GM21515 (cell line): ENCODE measurements around the gene A1CF.
"Not testable (repeated sequence)": the region's sequence is repeated elsewhere in the genome, so short reads cannot be mapped to it uniquely, and the experiment has no call there.

ENCODE experiments used
- ATAC-seq: cut with Tn5 transposase; IDR thresholded peaks from one replicate; pipeline ENCODE4 v1.9.1; 2021; ENCODE audit not compliant: unreplicated experiment

The A1CF gene

DNA sequence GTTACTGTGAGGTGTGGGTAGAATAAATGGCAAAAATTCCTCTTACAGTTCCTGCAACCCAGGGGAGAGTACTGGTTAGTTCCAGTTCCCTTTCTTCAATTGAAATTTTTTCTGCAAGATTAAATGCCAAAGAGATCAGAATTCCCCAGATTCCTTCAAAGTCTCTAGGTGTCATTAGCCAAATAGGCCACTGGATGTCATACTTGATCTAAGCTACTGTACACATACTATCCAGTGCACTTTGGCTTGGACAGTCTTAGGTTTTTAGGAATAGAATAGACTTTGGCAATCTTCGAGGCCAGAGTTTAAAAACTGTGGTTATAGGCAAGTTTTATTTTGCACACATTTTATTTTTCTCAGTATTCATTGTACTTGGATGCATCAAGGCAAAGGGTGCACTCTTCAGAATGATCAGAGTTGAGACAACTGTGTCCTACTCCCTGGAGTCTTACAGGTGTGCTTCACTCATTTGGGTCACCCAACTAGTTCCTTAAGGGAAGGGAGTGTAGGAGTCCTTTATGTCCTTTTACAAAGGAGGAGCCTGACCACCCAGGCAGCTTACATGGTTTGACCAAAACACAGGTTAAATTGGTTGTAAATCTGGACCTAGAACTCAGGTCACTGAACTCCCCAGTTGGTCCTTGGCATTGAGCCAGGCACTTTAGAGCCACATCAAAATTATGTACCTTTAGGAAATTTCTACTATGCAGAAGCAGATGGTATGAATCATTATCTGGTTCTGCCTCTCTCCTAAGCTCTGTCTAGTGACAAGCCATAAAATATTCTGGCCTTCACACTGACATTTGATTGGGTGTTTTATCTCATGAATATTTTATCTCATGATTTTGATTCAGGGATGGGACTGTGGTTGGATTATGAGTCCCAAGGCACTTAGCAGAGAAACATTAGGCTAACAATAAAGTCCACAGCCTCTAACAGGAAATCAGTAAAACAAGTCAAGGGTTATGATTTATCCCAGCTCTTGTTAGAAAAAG lies 96.2 kb downstream of the A1CF start:
- ATAC-seq: no peak

DNA sequence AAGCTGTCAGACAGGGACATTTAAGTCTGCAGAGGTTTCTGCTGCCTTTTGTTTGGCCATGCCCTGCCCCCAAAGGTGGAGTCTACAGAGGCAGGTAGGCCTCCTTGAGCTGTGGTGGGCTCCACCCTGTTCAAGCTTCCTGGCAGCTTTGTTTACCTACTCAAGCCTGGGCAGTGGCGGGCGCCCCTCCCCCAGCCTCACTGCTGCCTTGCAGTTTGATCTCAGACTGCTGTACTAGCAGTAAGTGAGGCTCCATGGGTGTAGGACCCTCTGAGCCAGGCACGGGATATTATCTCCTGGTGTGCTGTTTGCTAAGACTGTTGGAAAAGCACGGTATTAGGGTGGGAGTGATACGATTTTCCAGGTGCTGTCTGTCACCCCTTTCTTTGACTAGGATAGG lies 97.5 kb downstream of the A1CF start:
- not testable (repeated sequence) for ATAC-seq

DNA sequence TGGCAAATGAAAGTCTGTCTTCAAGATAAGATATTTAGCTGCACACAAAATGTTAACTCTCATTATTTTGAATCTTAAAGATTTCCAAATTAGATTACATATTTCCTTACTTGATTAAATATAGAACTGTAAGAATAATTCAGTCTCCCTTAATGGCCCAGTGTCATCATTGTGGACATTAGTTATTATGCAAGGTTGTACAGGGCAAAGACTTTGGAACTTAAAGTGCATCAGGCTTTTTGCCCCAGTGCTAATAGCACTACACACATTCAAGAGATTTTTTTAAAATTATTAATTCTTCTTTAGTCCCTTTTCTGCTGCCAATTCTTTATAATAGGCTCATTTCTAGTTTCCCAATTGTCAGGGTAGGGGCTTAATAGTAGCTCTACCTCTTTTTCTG lies 103.4 kb downstream of the A1CF start:
- ATAC-seq: not testable (repeated sequence)

DNA sequence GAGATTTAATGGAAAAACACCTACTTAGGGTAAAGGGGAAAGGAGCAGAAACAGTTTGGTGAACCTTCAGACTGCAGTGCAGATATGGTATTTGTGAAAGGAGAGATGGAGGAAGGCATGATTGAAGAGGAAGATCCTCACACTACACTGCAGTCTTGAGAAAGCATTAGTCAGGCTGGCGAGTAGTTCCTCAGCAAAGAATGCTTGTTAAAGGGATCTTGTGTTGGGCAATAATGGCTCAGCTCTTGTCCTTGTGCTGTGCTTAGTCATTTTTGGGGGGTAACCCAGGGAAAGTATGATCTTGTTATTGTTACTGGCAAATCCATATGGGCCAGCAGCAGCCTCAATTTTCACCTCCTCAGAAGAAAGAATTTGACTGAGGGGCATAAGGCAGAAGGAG lies 105.4 kb downstream of the A1CF start:
- not testable (repeated sequence) for ATAC-seq

DNA sequence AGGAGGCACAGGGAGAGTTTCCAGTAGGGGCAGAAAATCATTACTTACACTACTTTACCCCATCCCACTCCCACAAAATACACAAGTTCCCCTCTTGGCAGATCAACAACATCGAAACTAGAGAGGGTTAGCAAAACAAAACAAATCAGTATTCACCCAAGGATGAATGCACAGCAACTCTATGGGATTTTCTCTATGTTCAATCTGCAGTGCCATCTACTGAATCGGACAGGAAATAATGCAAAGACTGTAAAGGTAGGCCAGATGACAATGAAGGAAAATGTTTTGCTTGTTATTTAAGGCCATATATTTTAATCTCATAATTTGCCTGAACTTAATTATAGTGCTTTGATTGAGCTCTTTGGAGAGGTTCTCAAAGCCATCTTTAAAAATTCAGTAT lies 110.6 kb downstream of the A1CF start:
- not testable (repeated sequence) for ATAC-seq

DNA sequence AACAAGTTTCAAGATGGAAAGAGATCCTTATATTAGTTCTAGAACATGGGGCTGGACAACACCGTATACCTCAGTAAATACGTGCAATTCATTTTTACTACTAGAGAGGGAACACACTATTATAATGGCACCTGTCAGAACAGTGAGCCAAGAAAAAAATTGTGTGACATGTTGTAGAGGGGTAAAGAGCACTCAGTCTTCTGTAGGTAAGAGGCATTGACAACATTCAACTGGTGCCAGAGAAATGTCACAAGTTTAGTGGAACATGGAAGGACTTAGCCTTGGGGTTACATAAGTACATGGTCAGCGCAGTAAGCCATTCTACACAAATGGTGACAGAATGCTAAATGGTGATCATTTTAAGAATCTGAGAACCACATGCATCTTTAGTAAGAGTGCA lies 113.4 kb downstream of the A1CF start:
- not testable (repeated sequence) for ATAC-seq

DNA sequence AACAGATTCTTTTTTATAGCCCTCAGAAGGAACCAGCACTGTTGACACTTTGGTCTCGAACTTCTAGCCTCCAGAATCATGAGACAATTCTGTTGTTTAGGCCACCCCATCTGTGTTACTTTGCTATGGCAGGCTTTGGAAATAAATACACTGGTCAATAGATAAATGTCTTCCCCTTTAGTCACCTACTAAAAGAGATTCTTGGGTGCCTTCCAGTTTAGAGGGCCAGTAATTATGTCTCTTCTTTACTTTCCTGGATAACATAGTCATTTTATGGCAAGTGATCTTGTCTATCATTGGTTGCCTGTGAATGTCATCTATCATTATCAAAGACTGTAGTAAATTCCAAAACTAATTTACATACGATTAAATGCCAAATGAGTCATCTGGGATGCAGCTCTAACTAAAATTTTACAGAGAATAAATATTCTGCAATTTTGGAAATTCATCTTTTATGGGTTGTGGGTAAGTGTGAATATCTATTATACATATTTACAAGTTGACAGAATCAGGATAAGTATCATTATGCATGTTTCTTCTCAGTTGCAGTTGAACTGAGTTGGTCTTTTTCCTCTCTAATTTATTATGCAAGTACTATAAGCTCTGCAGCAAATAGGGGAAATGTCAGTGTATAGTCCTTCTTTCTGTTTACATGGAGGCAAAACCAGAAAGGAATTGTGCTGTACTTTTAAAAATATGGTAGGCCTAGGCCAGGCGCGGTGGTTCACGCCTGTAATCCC lies 118.5 kb downstream of the A1CF start:
- ATAC-seq: not testable (repeated sequence)
